Inflammatory macrophage treated with lipopolysaccharide for 1 hour (primary cell): ENCODE measurements around the gene CLCN6.

Source experiments
- DNase-seq, 2 donors: peaks; one replicate each; pipeline ENCODE4 v3.0.0-alpha.2; 2020 to 2022

CLCN6 gene

DNA sequence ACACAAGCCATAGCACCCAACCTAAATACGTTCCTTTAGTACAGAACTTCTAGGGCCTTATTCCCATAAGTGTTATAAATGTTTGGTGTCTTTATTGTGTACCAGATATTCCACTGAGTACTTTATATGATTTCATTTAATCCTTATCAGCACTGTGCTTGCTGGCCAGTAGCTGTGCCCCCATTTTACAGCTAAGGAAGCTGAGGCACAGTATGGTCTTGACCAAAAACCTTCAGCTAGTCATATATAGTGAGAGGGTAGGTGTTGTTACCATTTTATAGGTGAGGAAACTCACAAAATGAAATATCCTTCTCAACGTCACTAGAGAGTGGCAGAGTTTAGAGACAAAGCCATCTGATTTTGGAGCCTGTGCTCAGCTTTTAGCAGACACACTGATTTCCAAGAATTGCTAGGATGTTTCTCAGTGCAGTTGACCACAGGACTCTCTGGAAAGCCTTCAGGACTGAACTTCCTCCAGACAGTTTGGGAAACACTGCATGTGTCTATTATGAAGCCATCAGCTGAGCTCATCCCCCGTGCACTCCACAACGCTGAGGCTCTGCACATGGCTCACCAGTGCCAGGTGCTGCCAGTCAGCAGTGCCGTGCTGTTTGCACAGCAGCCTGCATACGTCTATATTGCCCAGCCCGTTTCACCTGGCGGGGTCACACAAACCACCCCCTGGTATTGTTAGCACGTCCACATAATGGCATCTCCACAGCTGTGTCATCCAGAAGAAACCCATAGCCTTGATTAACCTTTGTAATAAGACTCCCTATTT is 26.1 kb downstream of the CLCN6 start:
- DNase-seq = no peak

DNA sequence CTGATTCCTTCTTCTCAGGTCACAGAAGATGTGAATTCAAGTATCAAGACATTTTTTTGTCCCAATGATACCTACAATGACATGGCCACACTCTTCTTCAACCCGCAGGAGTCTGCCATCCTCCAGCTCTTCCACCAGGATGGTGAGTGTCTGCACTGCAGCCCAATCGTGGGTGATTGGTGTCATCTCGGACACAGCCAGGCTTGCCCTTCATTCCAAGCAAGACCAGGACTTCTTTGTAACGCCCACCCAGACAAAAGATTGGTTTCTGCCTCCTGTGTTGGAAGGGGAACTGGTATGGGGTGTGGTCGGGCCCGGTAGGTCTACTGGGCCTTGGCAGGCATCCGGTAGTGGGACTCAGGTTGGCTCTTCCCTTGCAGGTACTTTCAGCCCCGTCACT is 27.5 kb downstream of the CLCN6 start:
- DNase-seq = no peak

GRCh38 chr1:11833900-11834299 is 27.9 kb downstream of the CLCN6 start:
- no peak for DNase-seq

- DNase-seq = no peak
Observed at GRCh38 chr1:11835441-11836225, 29.6 kb downstream of the CLCN6 start.

GRCh38 chr1:11836955-11837766 is 31.2 kb downstream of the CLCN6 start:
- DNase-seq = no peak

DNA sequence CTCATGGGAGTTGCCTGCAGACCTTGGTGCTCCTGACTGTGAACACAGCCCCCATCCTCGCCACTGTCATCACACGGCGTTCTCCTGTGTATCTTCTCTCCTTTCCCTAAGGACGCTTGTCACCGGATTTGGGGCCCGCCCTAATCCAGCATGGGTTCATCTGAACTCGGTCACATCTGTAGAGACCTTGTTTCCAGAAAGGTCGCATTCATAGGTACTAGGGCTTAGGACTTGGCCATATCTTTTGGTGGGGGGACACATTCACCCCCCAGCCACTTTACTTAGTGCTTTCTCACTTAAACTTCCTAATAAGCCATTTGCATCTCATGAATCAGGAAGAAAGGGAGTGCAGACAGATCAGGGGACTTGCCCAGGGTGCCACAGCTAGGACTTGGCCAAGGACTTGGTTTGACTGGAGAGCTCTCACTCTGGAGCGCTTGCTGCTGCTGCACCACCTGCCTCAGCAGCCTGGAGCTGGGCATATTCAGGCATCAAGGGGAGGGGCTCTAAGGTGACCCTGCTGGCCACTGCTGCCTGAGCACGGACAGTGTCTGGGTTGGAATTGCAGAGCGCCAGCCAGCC is 31.9 kb downstream of the CLCN6 start:
- DNase-seq = no peak

DNA sequence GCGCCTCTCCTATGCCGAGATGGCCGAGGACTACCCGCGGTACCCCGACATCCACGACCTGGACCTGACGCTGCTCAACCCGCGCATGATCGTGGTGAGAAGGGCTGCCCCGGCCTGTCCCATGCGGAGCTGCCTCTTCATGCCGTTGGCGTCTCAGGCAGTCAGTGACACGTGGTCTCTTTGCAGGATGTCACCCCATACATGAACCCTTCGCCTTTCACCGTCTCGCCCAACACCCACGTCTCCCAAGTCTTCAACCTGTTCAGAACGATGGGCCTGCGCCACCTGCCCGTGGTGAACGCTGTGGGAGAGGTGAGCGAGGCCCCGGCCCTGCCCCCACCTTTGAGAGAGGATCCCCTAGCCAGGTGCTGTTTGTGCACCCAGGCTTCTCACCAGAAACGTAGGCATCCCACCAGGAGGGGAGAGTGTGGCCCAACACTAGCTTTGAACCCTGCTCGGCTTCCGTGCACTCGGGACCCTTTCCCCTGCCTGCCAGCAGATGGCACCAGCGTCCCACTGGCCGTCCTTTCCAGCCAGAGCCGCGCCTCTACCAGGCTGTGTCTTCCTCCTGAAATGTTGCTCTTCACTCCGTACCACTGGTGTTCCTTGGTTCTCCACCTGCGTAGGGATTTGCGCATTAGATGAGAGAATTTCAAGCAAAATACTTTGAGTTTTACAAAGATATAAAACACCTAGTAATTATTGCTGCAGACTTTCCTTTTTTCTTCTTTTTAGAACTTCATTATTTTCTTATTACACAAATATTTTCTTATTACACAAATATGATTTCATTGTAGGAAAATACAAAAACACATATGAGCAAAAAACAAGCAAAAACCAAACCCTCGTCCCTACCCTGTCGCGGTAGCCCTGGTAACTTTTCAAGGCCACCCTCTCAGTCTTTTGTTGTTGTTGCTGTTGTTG is 32.6 kb downstream of the CLCN6 start:
- DNase-seq = peak; percentile 26 to 76

DNA sequence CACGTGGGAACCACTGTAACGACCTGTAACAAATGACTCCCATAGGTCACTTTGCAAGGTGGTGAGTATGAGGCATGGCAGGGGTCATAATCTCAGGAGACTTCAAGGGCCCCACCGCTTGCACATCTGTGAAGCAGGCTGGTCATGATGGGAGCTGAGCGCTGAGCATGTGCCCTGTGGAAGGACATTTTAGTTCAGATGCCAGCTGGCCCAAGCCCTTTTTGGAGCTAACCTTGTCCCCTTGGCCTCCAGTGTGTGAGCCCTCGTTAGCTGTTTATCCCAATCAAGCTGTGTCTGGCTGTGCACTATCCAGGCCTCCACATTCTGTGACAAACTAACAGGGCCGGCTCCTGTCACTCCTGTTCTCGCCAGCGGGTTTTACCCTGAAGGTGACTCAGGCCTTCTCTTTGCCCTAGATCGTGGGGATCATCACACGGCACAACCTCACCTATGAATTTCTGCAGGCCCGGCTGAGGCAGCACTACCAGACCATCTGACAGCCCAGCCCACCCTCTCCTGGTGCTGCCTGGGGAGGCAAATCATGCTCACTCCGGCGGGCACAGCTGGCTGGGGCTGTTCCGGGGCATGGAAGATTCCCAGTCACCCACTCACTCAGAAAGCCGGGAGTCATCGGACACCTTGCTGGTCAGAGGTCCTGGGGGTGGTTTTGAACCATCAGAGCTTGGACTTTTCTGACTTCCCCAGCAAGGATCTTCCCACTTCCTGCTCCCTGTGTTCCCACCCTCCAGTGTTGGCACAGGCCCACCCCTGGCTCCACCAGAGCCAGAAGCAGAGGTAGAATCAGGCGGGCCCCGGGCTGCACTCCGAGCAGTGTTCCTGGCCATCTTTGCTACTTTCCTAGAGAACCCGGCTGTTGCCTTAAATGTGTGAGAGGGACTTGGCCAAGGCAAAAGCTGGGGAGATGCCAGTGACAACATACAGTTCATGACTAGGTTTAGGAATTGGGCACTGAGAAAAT is 34.0 kb downstream of the CLCN6 start:
- DNase-seq = no peak

GRCh38 chr1:11841245-11842153 is 35.5 kb downstream of the CLCN6 start:
- DNase-seq = peak; percentile 2 to 20

GRCh38 chr1:11842154-11843041 is 36.4 kb downstream of the CLCN6 start:
- DNase-seq = peak; percentile 20 to 49

GRCh38 chr1:11845641-11846335 is 39.8 kb downstream of the CLCN6 start:
- DNase-seq = no peak

DNA sequence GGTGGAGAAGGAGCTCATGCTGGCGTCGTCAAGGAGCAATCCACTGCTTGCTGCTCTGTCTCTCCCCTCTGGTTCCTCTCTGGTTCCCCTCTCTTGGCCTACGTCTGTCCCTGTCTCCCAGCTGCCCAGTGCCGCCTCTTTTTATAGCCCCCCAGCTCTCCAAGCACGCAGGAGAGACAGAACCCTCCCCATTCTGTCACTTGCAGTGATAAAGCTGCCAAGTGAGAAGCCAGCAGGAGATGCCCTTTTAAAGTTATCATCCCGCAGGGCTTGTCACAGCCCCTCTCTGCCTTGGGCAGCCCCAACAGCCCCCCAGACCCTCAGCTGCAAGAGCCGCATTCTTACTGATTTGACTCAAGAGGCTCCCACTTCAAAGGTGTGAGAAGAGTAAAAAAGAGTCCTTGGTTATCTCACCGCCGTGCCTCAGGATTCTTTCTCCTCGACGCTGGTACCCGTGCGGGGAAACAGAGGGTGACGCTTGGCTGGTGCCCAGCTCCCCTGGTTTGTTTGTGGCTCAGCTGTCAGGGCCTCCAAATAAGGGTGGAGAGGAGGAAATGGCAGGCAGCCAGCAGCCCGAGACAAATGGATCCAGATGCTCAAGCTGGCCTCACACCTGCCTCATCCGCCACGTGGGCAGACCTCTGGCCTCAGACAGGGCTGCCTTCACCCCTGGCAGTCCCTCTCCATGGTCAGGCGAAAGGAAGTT is 41.8 kb downstream of the CLCN6 start, which contains the start of gene NPPA:
Gene NPPA, minus strand, starts transcription at position 117 of the 706 bp plus-strand sequence. Its CDS starts 99 bp downstream, at position 18.
- no peak for DNase-seq

DNA sequence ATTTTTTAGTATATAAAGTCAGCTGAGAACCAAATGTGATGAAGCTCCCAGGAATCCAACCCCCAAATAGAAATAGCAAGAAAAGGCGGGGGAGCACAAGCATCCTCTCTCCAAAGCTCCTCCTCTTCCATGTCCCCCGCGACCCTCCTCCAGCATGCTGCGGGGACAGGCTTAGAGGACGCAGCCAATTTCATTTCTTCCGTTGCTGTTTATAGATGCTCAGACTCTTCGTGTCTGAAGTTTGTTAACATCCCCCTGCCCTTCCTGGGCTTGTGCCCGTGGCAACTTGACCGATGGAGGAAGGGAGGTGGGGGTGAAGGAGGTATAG is 42.3 kb downstream of the CLCN6 start:
- DNase-seq = no peak

- DNase-seq = no peak
Observed at GRCh38 chr1:11850156-11850555, 44.2 kb downstream of the CLCN6 start.

GRCh38 chr1:11851180-11851579 is 45.2 kb downstream of the CLCN6 start:
- peak; percentile 56 to 60 for DNase-seq

DNA sequence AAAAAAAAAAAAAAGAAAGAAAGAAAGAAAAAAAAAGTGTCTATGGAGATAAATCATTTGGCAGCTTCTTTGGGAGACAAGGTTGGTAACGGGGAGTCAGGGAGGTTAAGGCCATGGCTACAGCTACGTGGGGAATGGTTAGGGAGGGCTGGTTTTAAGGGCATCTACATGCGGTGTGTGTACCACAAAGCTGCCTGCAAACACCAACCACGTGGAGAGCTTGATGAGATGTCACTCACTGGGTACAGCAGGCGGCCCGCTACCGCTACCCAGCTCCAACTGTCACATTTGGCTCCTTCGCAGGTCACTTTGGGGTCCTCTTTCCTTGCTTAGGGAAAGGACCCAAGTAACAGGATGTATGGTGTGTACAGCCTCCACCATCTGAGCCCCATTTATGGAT is 48.5 kb downstream of the CLCN6 start:
- DNase-seq = no peak

DNA sequence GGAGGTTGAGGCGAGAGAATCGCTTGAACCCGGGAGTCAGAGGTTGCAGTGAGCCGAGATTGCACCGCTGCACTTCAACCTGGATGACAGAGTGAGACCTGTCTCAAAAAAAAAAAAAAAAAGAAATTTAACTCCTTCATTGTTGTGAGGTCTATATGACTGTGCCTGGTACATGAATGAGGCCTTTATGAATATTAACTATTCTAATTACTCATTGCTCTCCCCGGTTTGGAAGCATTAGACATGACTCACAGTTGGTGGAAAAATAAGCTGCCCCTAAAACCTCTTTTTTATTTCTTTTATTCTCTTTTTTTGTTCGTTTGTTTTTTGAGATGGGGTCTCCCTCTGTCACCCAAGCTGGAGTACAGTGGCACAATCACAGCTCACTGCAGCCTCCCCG is 49.4 kb downstream of the CLCN6 start:
- DNase-seq = no peak
